HG03097 (cell line): Measurements from ENCODE around the gene HSD11B1.
"Not testable (repeated sequence)": the region's sequence is repeated elsewhere in the genome, so short reads cannot be mapped to it uniquely, and the experiment has no call there.

Experiments
- ATAC-seq: cut with Tn5 transposase; IDR thresholded peaks from one replicate; pipeline ENCODE4 v1.9.1; 2021; ENCODE audit not compliant: unreplicated experiment, low FRiP score

HSD11B1 gene

GRCh38 chr1:209689477-209689876 lies 15.2 kb upstream of the HSD11B1 start:
- no peak for ATAC-seq

GRCh38 chr1:209691237-209691636 lies 13.4 kb upstream of the HSD11B1 start:
- ATAC-seq = no peak

- no peak for ATAC-seq
These were observed 12.3 kb upstream of the HSD11B1 start for GRCh38 chr1:209692296-209692695.

- ATAC-seq = no peak
These were observed 11.7 kb upstream of the HSD11B1 start for GRCh38 chr1:209692745-209693504.

GRCh38 chr1:209696673-209697072 lies 8.0 kb upstream of the HSD11B1 start:
- ATAC-seq = no peak

- ATAC-seq = no peak
These were observed 7.5 kb upstream of the HSD11B1 start for GRCh38 chr1:209697126-209697525.

- ATAC-seq = not testable (repeated sequence)
These were observed 4.0 kb upstream of the HSD11B1 start for GRCh38 chr1:209700686-209701085.

- no peak for ATAC-seq
These were observed 1.8 kb upstream of the HSD11B1 start for GRCh38 chr1:209702832-209703231.

GRCh38 chr1:209703834-209704504 lies 677 bp upstream of the HSD11B1 start:
- no peak for ATAC-seq

- ATAC-seq = no peak
These were observed 470 bp downstream of the HSD11B1 start for GRCh38 chr1:209705033-209705598.

- no peak for ATAC-seq
These were observed 2.0 kb downstream of the HSD11B1 start for GRCh38 chr1:209706622-209707021.

- ATAC-seq = no peak
These were observed 2.7 kb downstream of the HSD11B1 start for GRCh38 chr1:209707308-209707707.

GRCh38 chr1:209708297-209708696 lies 3.7 kb downstream of the HSD11B1 start:
- no peak for ATAC-seq

GRCh38 chr1:209710093-209710492 lies 5.4 kb downstream of the HSD11B1 start:
- ATAC-seq = no peak

- no peak for ATAC-seq
These were observed 6.2 kb downstream of the HSD11B1 start for GRCh38 chr1:209710847-209711246.

- ATAC-seq = no peak
These were observed 9.7 kb downstream of the HSD11B1 start for GRCh38 chr1:209714338-209714737.

- ATAC-seq = no peak
These were observed 10.7 kb downstream of the HSD11B1 start for GRCh38 chr1:209715314-209715713.

- ATAC-seq = no peak
These were observed 13.2 kb downstream of the HSD11B1 start for GRCh38 chr1:209717818-209718217.

GRCh38 chr1:209720326-209720725 lies 15.7 kb downstream of the HSD11B1 start:
- ATAC-seq = no peak

- no peak for ATAC-seq
These were observed 16.2 kb downstream of the HSD11B1 start for GRCh38 chr1:209720826-209721225.

- no peak for ATAC-seq
These were observed 16.7 kb downstream of the HSD11B1 start for GRCh38 chr1:209721323-209721722.

GRCh38 chr1:209723265-209723664 lies 18.6 kb downstream of the HSD11B1 start:
- no peak for ATAC-seq
